ENCODE data around the gene CD96. TPM values are rescaled to one million over a fixed set of nuclear protein-coding genes. Genes with fewer than 3 reads are reported as not detected.

Gene CD96
- total RNA-seq, 2 experiments from 2014 or later = not detected

- H3K4me2 ChIP-seq (ENCODE audit: low read length) = no peak overlapping the region
- peaks cover 7% of the 10 kb centered on the region; the same call in 1 of the 2 replicates for H4K20me1 ChIP-seq (ENCODE audit: insufficient read depth, low read length)
- H3K9me2 ChIP-seq (ENCODE audit: insufficient read depth, low read length) = no peaks in the 10 kb centered on the region
- H3K4me3 ChIP-seq (ENCODE audit: low read depth, low read length, poor library complexity, severe bottlenecking) = no peak overlapping the region
- BruUV-seq (replicated peaks) = no TSS peak
- no peaks in the 10 kb centered on the region for H3K36me3 ChIP-seq (ENCODE audit: insufficient read depth, low read length)
- no peak overlapping the region for H2AFZ ChIP-seq (ENCODE audit: low read length)
- ChIA-PET CTCF (ENCODE audit: unreplicated experiment) (interaction anchor here (1.0 kb wide), 1 partner anchor 23 kb away, joined by 4 read pairs; no protein-coding TSS in a partner anchor), POLR2A (interaction anchor here (1.3 to 1.7 kb wide), 2 partner anchors 17 to 281 kb away, joined by 3 to 9 read pairs; no protein-coding TSS in a partner anchor)
- no peaks in the 10 kb centered on the region for H3K79me2 ChIP-seq (ENCODE audit: insufficient read depth, low read depth, low read length)
- no peak for DNase-seq (ENCODE audit: low spot score)
- intact Hi-C loops (cut with micrococcal nuclease; ENCODE audit: unreplicated experiment) = no loop called here
- no peak overlapping the region for H3K27ac ChIP-seq (ENCODE audit: low read depth, low read length, poor library complexity, severe bottlenecking)
- TF ChIP-seq CTCF (conservative IDR thresholded peaks at IDR 0.05; ENCODE audit: low read length) = no peak
- no peak for TF ChIP-seq EZH2phosphoT487 (IDR thresholded peaks at IDR 0.05; ENCODE audit: borderline replicate concordance, low read depth, low read length)
- H3K4me1 ChIP-seq (ENCODE audit: insufficient read depth, low read length, poor library complexity, severe bottlenecking) = no peaks in the 10 kb centered on the region
- H3K9me3 ChIP-seq (ENCODE audit: low read length) = no peaks in the 10 kb centered on the region
These were observed 152.5 kb downstream of the CD96 start for GRCh38 chr3:111694471-111694870.

GRCh38 chr3:111695636-111696117 lies 153.7 kb downstream of the CD96 start:
- no peaks in the 10 kb centered on the region for H3K4me1 ChIP-seq (ENCODE audit: insufficient read depth, low read length, poor library complexity, severe bottlenecking)
- no TSS peak for BruUV-seq (replicated peaks)
- H3K36me3 ChIP-seq (ENCODE audit: insufficient read depth, low read length) = no peaks in the 10 kb centered on the region
- TF ChIP-seq CTCF (conservative IDR thresholded peaks at IDR 0.05; ENCODE audit: low read length) (no peak), EZH2phosphoT487 (IDR thresholded peaks at IDR 0.05; ENCODE audit: borderline replicate concordance, low read depth, low read length) (no peak)
- POLR2A ChIA-PET = interaction anchor here (0.7 to 1.0 kb wide), 3 partner anchors 24 to 819 kb away, joined by 3 to 4 read pairs (median 3); no protein-coding TSS in a partner anchor
- CTCF ChIA-PET (ENCODE audit: unreplicated experiment) = no interaction called here
- no peaks in the 10 kb centered on the region for H3K9me3 ChIP-seq (ENCODE audit: low read length)
- no peaks in the 10 kb centered on the region for H3K9me2 ChIP-seq (ENCODE audit: insufficient read depth, low read length)
- no peak overlapping the region for H3K4me2 ChIP-seq (ENCODE audit: low read length)
- H2AFZ ChIP-seq (ENCODE audit: low read length) = no peak overlapping the region
- intact Hi-C loops (cut with micrococcal nuclease; ENCODE audit: unreplicated experiment) = no loop called here
- H3K4me3 ChIP-seq (ENCODE audit: low read depth, low read length, poor library complexity, severe bottlenecking) = no peak overlapping the region
- no peak for DNase-seq (ENCODE audit: low spot score)
- no peak overlapping the region for H3K27ac ChIP-seq (ENCODE audit: low read depth, low read length, poor library complexity, severe bottlenecking)
- no peaks in the 10 kb centered on the region for H3K79me2 ChIP-seq (ENCODE audit: insufficient read depth, low read depth, low read length)
- H4K20me1 ChIP-seq (ENCODE audit: insufficient read depth, low read length) = peaks cover 4% of the 10 kb centered on the region; the same call in 1 of the 2 replicates

- intact Hi-C loops (cut with micrococcal nuclease; ENCODE audit: unreplicated experiment) = no loop called here
- no peaks in the 10 kb centered on the region for H3K79me2 ChIP-seq (ENCODE audit: insufficient read depth, low read depth, low read length)
- no peaks in the 10 kb centered on the region for H3K36me3 ChIP-seq (ENCODE audit: insufficient read depth, low read length)
- H3K27ac ChIP-seq (ENCODE audit: low read depth, low read length, poor library complexity, severe bottlenecking) = no peak overlapping the region
- H3K4me3 ChIP-seq (ENCODE audit: low read depth, low read length, poor library complexity, severe bottlenecking) = no peak overlapping the region
- no peaks in the 10 kb centered on the region for H3K9me3 ChIP-seq (ENCODE audit: low read length)
- no peak overlapping the region for H3K4me2 ChIP-seq (ENCODE audit: low read length)
- TF ChIP-seq EZH2phosphoT487 (IDR thresholded peaks at IDR 0.05; ENCODE audit: borderline replicate concordance, low read depth, low read length) (no peak), CTCF (conservative IDR thresholded peaks at IDR 0.05; ENCODE audit: low read length) (no peak)
- H3K9me2 ChIP-seq (ENCODE audit: insufficient read depth, low read length) = no peaks in the 10 kb centered on the region
- ChIA-PET CTCF (ENCODE audit: unreplicated experiment) (no interaction called here), POLR2A (no interaction called here)
- no peak for DNase-seq (ENCODE audit: low spot score)
- no peaks in the 10 kb centered on the region for H3K4me1 ChIP-seq (ENCODE audit: insufficient read depth, low read length, poor library complexity, severe bottlenecking)
- no TSS peak for BruUV-seq (replicated peaks)
- H2AFZ ChIP-seq (ENCODE audit: low read length) = no peak overlapping the region
- H4K20me1 ChIP-seq (ENCODE audit: insufficient read depth, low read length) = no peaks in the 10 kb centered on the region
These were observed 158.1 kb downstream of the CD96 start for GRCh38 chr3:111700054-111700453.

Data from OCI-LY7 (cell line).